ENCODE data around the gene OPTC.

OPTC gene

GRCh38 chr1:203453616-203454015 is 40.3 kb upstream of the OPTC start:
- POLR2A ChIA-PET: no interaction called here
- Histone ChIP-seq H3K9me3 (ENCODE audit: control insufficient read depth, insufficient read depth, low read depth, low read length) (no peaks in the 10 kb centered on the region), H3K4me1 (ENCODE audit: control insufficient read depth, insufficient read depth, low read length) (no peaks in the 10 kb centered on the region), H3K4me3 (ENCODE audit: low read depth, low read length) (no peak overlapping the region), H3K36me3 (ENCODE audit: control insufficient read depth in 2 of 2, insufficient read depth in 1 of 2, low read length in 2 of 2) (no peaks in the 10 kb centered on the region), H3K27ac (ENCODE audit: extremely low read depth, low read depth, low read length) (no peak overlapping the region)
- CTCF ChIA-PET: interaction anchor here (1.5 to 2.4 kb wide), 2 partner anchors 12 to 34 kb away, joined by 3 to 7 read pairs; no protein-coding TSS in a partner anchor
- TF ChIP-seq ZBTB17 (tag by site-specific recombination; IDR thresholded peaks at IDR 0.05) (0 out of 2 replicates have a peak, but pooled peaks have one; percentile 19), ZNF423 (tag by site-specific recombination; IDR thresholded peaks at IDR 0.05) (0 out of 2 replicates have a peak, but pooled peaks have one; percentile 51), ZIC2 (tag by site-specific recombination; IDR thresholded peaks at IDR 0.05) (peak; percentile 97), ZNF76 (tag by site-specific recombination; IDR thresholded peaks at IDR 0.05; ENCODE audit: borderline replicate concordance, low read depth) (peak; percentile 71; the same call in 1 of the 2 replicates), ZNF175 (tag by site-specific recombination; IDR thresholded peaks at IDR 0.05) (no peak)

- Histone ChIP-seq H3K9me3 (ENCODE audit: control insufficient read depth, insufficient read depth, low read depth, low read length) (no peaks in the 10 kb centered on the region), H3K4me1 (ENCODE audit: control insufficient read depth, insufficient read depth, low read length) (no peaks in the 10 kb centered on the region), H3K4me3 (ENCODE audit: low read depth, low read length) (no peak overlapping the region), H3K27ac (ENCODE audit: extremely low read depth, low read depth, low read length) (no peak overlapping the region), H3K36me3 (ENCODE audit: control insufficient read depth in 2 of 2, insufficient read depth in 1 of 2, low read length in 2 of 2) (no peaks in the 10 kb centered on the region)
- CTCF ChIA-PET: interaction anchor here (1.4 to 2.4 kb wide), 3 partner anchors 13 to 33 kb away, joined by 3 to 7 read pairs (median 5); no protein-coding TSS in a partner anchor
- TF ChIP-seq ZNF514 (tag by site-specific recombination; IDR thresholded peaks at IDR 0.05) (no peak), ZSCAN18 (tag by site-specific recombination; IDR thresholded peaks at IDR 0.05) (no peak), ZNF580 (tag by site-specific recombination; IDR thresholded peaks at IDR 0.05) (no peak), ZNF133 (tag by site-specific recombination; IDR thresholded peaks at IDR 0.05) (no peak), ZXDB (tag by site-specific recombination; IDR thresholded peaks at IDR 0.05) (no peak), YY2 (tag by site-specific recombination; IDR thresholded peaks at IDR 0.05) (no peak), ZSCAN4 (tag by site-specific recombination; IDR thresholded peaks at IDR 0.05) (no peak), ZNF416 (tag by site-specific recombination; IDR thresholded peaks at IDR 0.05) (no peak), SCRT2 (tag by site-specific recombination; IDR thresholded peaks at IDR 0.05) (no peak), ZNF366 (tag by site-specific recombination; conservative IDR thresholded peaks at IDR 0.05) (no peak), ZNF48 (tag by site-specific recombination; IDR thresholded peaks at IDR 0.05) (no peak), ZNF239 (tag by site-specific recombination; IDR thresholded peaks at IDR 0.05) (no peak), ZNF692 (tag by site-specific recombination; IDR thresholded peaks at IDR 0.05) (no peak), HOXD13 (CRISPR knock-in tag; IDR thresholded peaks at IDR 0.05; ENCODE audit: borderline replicate concordance) (no peak)
- POLR2A ChIA-PET: no interaction called here
Measured at GRCh38 chr1:203454986-203455471, 38.9 kb upstream of the OPTC start.

GRCh38 chr1:203455706-203456105 is 38.2 kb upstream of the OPTC start:
- no peaks in the 10 kb centered on the region for H3K4me1 ChIP-seq (ENCODE audit: control insufficient read depth, insufficient read depth, low read length)
- ChIA-PET CTCF (interaction anchor here (0.6 to 1.4 kb wide), 4 partner anchors 15 to 398 kb away, joined by 3 to 5 read pairs (median 4); no protein-coding TSS in a partner anchor), POLR2A (no interaction called here)
- TF ChIP-seq OSR2 (tag by site-specific recombination; IDR thresholded peaks at IDR 0.05): no peak
- TF ChIP-seq ZNF19 (tag by site-specific recombination; IDR thresholded peaks at IDR 0.05; ENCODE audit: low read depth): no peak
- TF ChIP-seq MEIS1 (CRISPR knock-in tag; IDR thresholded peaks at IDR 0.05; ENCODE audit: borderline replicate concordance): no peak
- no peak for TF ChIP-seq ZNF629 (tag by site-specific recombination; IDR thresholded peaks at IDR 0.05)
- no peak for TF ChIP-seq HOXA7 (CRISPR knock-in tag; IDR thresholded peaks at IDR 0.05; ENCODE audit: borderline replicate concordance)
- TF ChIP-seq SP3 (tag by site-specific recombination; IDR thresholded peaks at IDR 0.05): no peak
- no peak for TF ChIP-seq ZNF600 (tag by site-specific recombination; IDR thresholded peaks at IDR 0.05)
- TF ChIP-seq ZNF596 (tag by site-specific recombination; IDR thresholded peaks at IDR 0.05): no peak
- no peak for TF ChIP-seq ZNF548 (tag by site-specific recombination; IDR thresholded peaks at IDR 0.05)
- no peak for TF ChIP-seq ZNF768 (tag by site-specific recombination; IDR thresholded peaks at IDR 0.05)

More at GRCh38 chr1:203455706-203456105, 38.2 kb upstream of the OPTC start:
- Histone ChIP-seq H3K4me3 (ENCODE audit: low read depth, low read length) (no peak overlapping the region), H3K36me3 (ENCODE audit: control insufficient read depth in 2 of 2, insufficient read depth in 1 of 2, low read length in 2 of 2) (no peaks in the 10 kb centered on the region), H3K9me3 (ENCODE audit: control insufficient read depth, insufficient read depth, low read depth, low read length) (no peaks in the 10 kb centered on the region), H3K27ac (ENCODE audit: extremely low read depth, low read depth, low read length) (no peak overlapping the region)
